SK-N-SH (cell line): ENCODE measurements around the gene YARS1. TPM values are rescaled to one million over a fixed set of nuclear protein-coding genes. Genes with fewer than 3 reads are reported as not detected.

Source experiments
- CTCF ChIA-PET: fragments of 300-600, 350-600 bp; formaldehyde crosslinking; extraction: SDS; loops from one replicate; lab custom pipeline; 2021; lab: Yijun Ruan, JAX
- POLR2A ChIA-PET: fragments of 350-600 bp; sonication (Branson Sonifier 250); formaldehyde crosslinking; extraction: SDS; loops from one replicate; lab custom pipeline; 2020; ENCODE audit warnings: antibody characterized with exemption, inconsistent platforms; lab: Yijun Ruan, JAX
- DNase-seq: peaks from one replicate; pipeline ENCODE4 v3.0.0; 2012
- H2AFZ ChIP-seq: fragments of 200-600 bp; sonication (generic); 2 replicates; pipeline ENCODE4 v1.8.1; 2016; ENCODE audit warnings: antibody characterized with exemption, mild to moderate bottlenecking, low read depth
- H3F3A ChIP-seq: fragments of 200-600 bp; sonication (generic); replicated peaks from 2 replicates; pipeline ENCODE3; 2016; ENCODE audit warnings: antibody characterized with exemption, mild to moderate bottlenecking; ENCODE audit not compliant: insufficient read depth
- H3K27ac ChIP-seq, 2 experiments: fragments of 200-500 bp in 1 of 2; fragments of 200-600 bp in 1 of 2; sonication (Bioruptor generic) in 1 of 2; sonication (generic), shearing (Covaris generic) in 1 of 2; 2 replicates each; pipeline versions ENCODE4 v1.5.1 to v1.6.1; 2014 to 2016; ENCODE audit warnings: low read depth in 2 of 2, inconsistent platforms in 1 of 2, low read length in 1 of 2, mild to moderate bottlenecking in 1 of 2, mixed read lengths in 1 of 2
- H3K27me3 ChIP-seq: fragments of 200-600 bp; sonication (generic), shearing (Covaris generic); 2 replicates; pipeline ENCODE4 v1.6.1; 2016; ENCODE audit warnings: mixed run types; ENCODE audit not compliant: insufficient read depth
- H3K36me3 ChIP-seq, 2 experiments: fragments of 200-500 bp in 1 of 2; fragments of 200-600 bp in 1 of 2; sonication (Bioruptor generic) in 1 of 2; sonication (generic) in 1 of 2; replicated peaks in 1 of 2; 2 replicates each; pipeline versions ENCODE3 to v1.5.1; 2014 to 2016; ENCODE audit warnings: low read length in 1 of 2, mild to moderate bottlenecking in 1 of 2; ENCODE audit not compliant: insufficient read depth in 2 of 2, control insufficient read depth in 1 of 2
- H3K4me1 ChIP-seq, 2 experiments: fragments of 200-500 bp in 1 of 2; fragments of 200-600 bp in 1 of 2; sonication (Bioruptor generic) in 1 of 2; sonication (generic), shearing (Covaris generic) in 1 of 2; 2 replicates each; pipeline versions ENCODE4 v1.5.1 to v1.6.1; 2014 to 2016; ENCODE audit warnings: low read depth in 1 of 2, low read length in 1 of 2, mixed run types in 1 of 2; ENCODE audit not compliant: insufficient read depth in 2 of 2, control insufficient read depth in 1 of 2
- H3K4me2 ChIP-seq: fragments of 200-600 bp; sonication (generic), shearing (Covaris generic); 2 replicates; pipeline ENCODE4 v1.6.1; 2017; ENCODE audit warnings: mixed run types
- H3K4me3 ChIP-seq, 2 experiments: fragments of 200-500 bp in 1 of 2; fragments of 200-600 bp in 1 of 2; sonication (Bioruptor generic) in 1 of 2; sonication (generic), shearing (Covaris generic) in 1 of 2; 2 replicates each; pipeline versions ENCODE4 v1.5.1 to v1.8.1; 2014 to 2016; ENCODE audit warnings: low read depth in 2 of 2, inconsistent platforms in 1 of 2, low read length in 1 of 2, mild to moderate bottlenecking in 1 of 2, mixed read lengths in 1 of 2, moderate library complexity in 1 of 2
- H3K79me2 ChIP-seq: fragments of 200-600 bp; sonication (generic); 2 replicates; pipeline ENCODE4 v1.8.1; 2017; ENCODE audit warnings: mild to moderate bottlenecking; ENCODE audit not compliant: insufficient read depth
- H3K9ac ChIP-seq: fragments of 200-600 bp; sonication (generic); 2 replicates; pipeline ENCODE4 v1.6.1; 2017; ENCODE audit warnings: mixed run types
- H3K9me2 ChIP-seq: fragments of 200-600 bp; sonication (generic); 2 replicates; pipeline ENCODE4 v1.6.1; 2017; ENCODE audit warnings: mixed run types
- H3K9me3 ChIP-seq: fragments of 200-600 bp; sonication (generic); 2 replicates; pipeline ENCODE4 v1.6.1; 2017; ENCODE audit warnings: mixed run types, mild to moderate bottlenecking, moderate library complexity
- H4K20me1 ChIP-seq: fragments of 200-600 bp; sonication (generic); 2 replicates; pipeline ENCODE4 v1.6.1; 2017; ENCODE audit warnings: mild to moderate bottlenecking, mixed run types; ENCODE audit not compliant: insufficient read depth
- CHD2 ChIP-seq: fragments of 150-350 bp; IDR thresholded peaks from 2 replicates; pipeline ENCODE4 v1.6.1; 2018; ENCODE audit warnings: low read length; ENCODE audit not compliant: partially characterized antibody
- CTCF ChIP-seq: fragments of 200-600 bp; sonication (generic); IDR thresholded peaks from 2 replicates; pipeline ENCODE4 v1.6.1; 2017; ENCODE audit warnings: antibody characterized with exemption, mild to moderate bottlenecking, moderate library complexity
- ELF1 ChIP-seq: IDR thresholded peaks from 2 replicates; pipeline ENCODE4 v1.4.0; 2012
- FOSL2 ChIP-seq: IDR thresholded peaks from 2 replicates; pipeline ENCODE4 v1.4.0; 2012; ENCODE audit warnings: low read depth, mild to moderate bottlenecking, moderate library complexity, borderline replicate concordance
- IRF3 ChIP-seq: fragments of 150-350 bp; IDR thresholded peaks from 2 replicates; pipeline ENCODE4 v1.6.1; 2016; ENCODE audit warnings: mild to moderate bottlenecking, low read depth, low read length
- JUND ChIP-seq: IDR thresholded peaks from 2 replicates; pipeline ENCODE4 v1.4.0; 2012
- NFIC ChIP-seq: IDR thresholded peaks from 2 replicates; pipeline ENCODE4 v1.4.0; 2012; ENCODE audit warnings: borderline replicate concordance
- RCOR1 ChIP-seq: fragments of 150-350 bp; IDR thresholded peaks from 2 replicates; pipeline ENCODE4 v1.6.1; 2017; ENCODE audit warnings: antibody characterized with exemption, low read length
- REST ChIP-seq: IDR thresholded peaks from 2 replicates; pipeline ENCODE4 v1.6.1; 2012; ENCODE audit warnings: mild to moderate bottlenecking, low read depth, low read length, moderate library complexity
- TAF1 ChIP-seq: IDR thresholded peaks from 2 replicates; pipeline ENCODE4 v1.6.1; 2012; ENCODE audit warnings: low read depth, mild to moderate bottlenecking, low read length, moderate library complexity, borderline replicate concordance
- TCF12 ChIP-seq: IDR thresholded peaks from 2 replicates; pipeline ENCODE4 v1.4.0; 2012
- USF1 ChIP-seq: IDR thresholded peaks from 2 replicates; pipeline ENCODE4 v1.4.0; 2012; ENCODE audit warnings: low read depth, borderline replicate concordance
- ZBTB33 ChIP-seq: IDR thresholded peaks from 2 replicates; pipeline ENCODE4 v1.4.0; 2012; ENCODE audit warnings: low read depth, borderline replicate concordance
- WGBS: methylation state at CpG from one replicate; pipeline ENCODE4 v1.1.6; 2017; ENCODE audit warnings: low lambda C conversion rate; 5-methylcytosine and 5-hydroxymethylcytosine counted together
- polyA plus RNA-seq, 3 experiments: library from polyadenylated mRNA; depleted of rRNA; stranded (reverse); fragments of >200 nt; gene quantifications; 2 replicates each; pipeline ENCODE4 v1.2.3, GENCODE V29; 2012

YARS1 gene
- polyA plus RNA-seq, 1 of the 3 experiments (the other 2 are of a cell fraction): 46.3 TPM

- H3K9me3 ChIP-seq: no peaks in the 10 kb centered on the region
- no peaks in the 10 kb centered on the region for H3K27me3 ChIP-seq
- H3K79me2 ChIP-seq: no peaks in the 10 kb centered on the region
- peaks cover 0 to 2% of the 10 kb centered on the region in 2 experiments; a peak in 1 of 4 replicates for H3K4me1 ChIP-seq
- CTCF ChIA-PET: interaction anchor here (1.0 to 2.4 kb wide), 4 partner anchors 24 to 348 kb away, joined by 3 to 13 read pairs (median 8); no protein-coding TSS in a partner anchor
- no peaks in the 10 kb centered on the region for H4K20me1 ChIP-seq
- H2AFZ ChIP-seq: no peak overlapping the region
- H3K9ac ChIP-seq: no peak overlapping the region
- 94% methylated on average over 6 of the region's 8 CpGs for WGBS
- DNase-seq: no peak
- no peak for TF ChIP-seq JUND
- no peak overlapping the region for H3K4me3 ChIP-seq
- no peak overlapping the region for H3K4me2 ChIP-seq
- H3K27ac ChIP-seq: no peak overlapping the region
- H3K9me2 ChIP-seq: no peaks in the 10 kb centered on the region
- POLR2A ChIA-PET: interaction anchor here (0.6 kb wide), 1 partner anchor 35 kb away, joined by 4 read pairs; no protein-coding TSS in a partner anchor
- H3F3A ChIP-seq: no peaks in the 10 kb centered on the region
- no peaks in the 10 kb centered on the region for H3K36me3 ChIP-seq
Observed at GRCh38 chr1:32748926-32749325, 68.2 kb downstream of the YARS1 start.

GRCh38 chr1:32748348-32748747 is 68.8 kb downstream of the YARS1 start:
- WGBS: 100% methylated on average over 4 of the region's 4 CpGs
- Histone ChIP-seq H3K36me3 (no peaks in the 10 kb centered on the region), H3K4me1 (peaks cover 0 to 3% of the 10 kb centered on the region in 2 experiments; a peak in 1 of 4 replicates), H4K20me1 (no peaks in the 10 kb centered on the region), H3K4me3 (no peak overlapping the region), H3F3A (no peaks in the 10 kb centered on the region), H3K9ac (no peak overlapping the region), H3K79me2 (no peaks in the 10 kb centered on the region), H3K9me3 (no peaks in the 10 kb centered on the region), H3K4me2 (no peak overlapping the region), H3K27ac (no peak overlapping the region), H2AFZ (no peak overlapping the region), H3K9me2 (no peaks in the 10 kb centered on the region), H3K27me3 (no peaks in the 10 kb centered on the region)
- CTCF ChIA-PET: interaction anchor here (1.0 to 2.6 kb wide), 2 partner anchors 36 to 39 kb away, joined by 3 to 12 read pairs; no protein-coding TSS in a partner anchor
- DNase-seq: no peak
- POLR2A ChIA-PET: no interaction called here
- TF ChIP-seq FOSL2 (no peak), CHD2 (no peak), TCF12 (no peak), NFIC (no peak), CTCF (no peak), RCOR1 (no peak), USF1 (no peak), TAF1 (no peak), ZBTB33 (no peak), REST (no peak), ELF1 (no peak), IRF3 (no peak)
